NCI-H748 (cell line): ENCODE data around the gene SYTL1.

Experiments
- DNase-seq: peaks from one replicate; lab custom pipeline; 2025; ENCODE audit not compliant: unreplicated experiment; lab: John Stamatoyannopoulos, UW

The SYTL1 gene

GRCh38 chr1:27341525-27342252, at the start of gene SYTL1:
SYTL1 (plus strand) TSS chr1:27342022; CDS start chr1:27345335, 3,313 bp downstream.
- DNase-seq = no peak

GRCh38 chr1:27292106-27292505, 49.7 kb upstream of the SYTL1 start:
- DNase-seq = no peak

GRCh38 chr1:27293915-27294314, 47.9 kb upstream of the SYTL1 start:
- no peak for DNase-seq

GRCh38 chr1:27296773-27297291, 45.0 kb upstream of the SYTL1 start:
- DNase-seq = peak; percentile 32

GRCh38 chr1:27297903-27298302, 43.9 kb upstream of the SYTL1 start:
- no peak for DNase-seq

GRCh38 chr1:27298632-27299384, 43.0 kb upstream of the SYTL1 start:
- DNase-seq = no peak

- DNase-seq = no peak
These were observed 42.2 kb upstream of the SYTL1 start for GRCh38 chr1:27299385-27300271.

GRCh38 chr1:27300341-27301051, 41.3 kb upstream of the SYTL1 start:
- DNase-seq = peak; percentile 56

GRCh38 chr1:27301052-27301422, 40.8 kb upstream of the SYTL1 start:
- DNase-seq = no peak

- no peak for DNase-seq
These were observed 40.1 kb upstream of the SYTL1 start for GRCh38 chr1:27301582-27302199.

- no peak for DNase-seq
These were observed 39.2 kb upstream of the SYTL1 start for GRCh38 chr1:27302612-27303011.

GRCh38 chr1:27303509-27303908, 38.3 kb upstream of the SYTL1 start:
- DNase-seq = no peak

- no peak for DNase-seq
These were observed 35.8 kb upstream of the SYTL1 start for GRCh38 chr1:27306071-27306470.

GRCh38 chr1:27306892-27307761, 34.7 kb upstream of the SYTL1 start:
- DNase-seq = no peak

GRCh38 chr1:27307874-27308598, 33.8 kb upstream of the SYTL1 start:
- no peak for DNase-seq

GRCh38 chr1:27314169-27314568, 27.7 kb upstream of the SYTL1 start:
- DNase-seq = no peak

- DNase-seq = no peak
These were observed 27.1 kb upstream of the SYTL1 start for GRCh38 chr1:27314737-27315136.

- DNase-seq = no peak
These were observed 25.0 kb upstream of the SYTL1 start for GRCh38 chr1:27316860-27317259.

GRCh38 chr1:27318136-27318535, 23.7 kb upstream of the SYTL1 start:
- no peak for DNase-seq
